ENCODE results near the gene TSPAN3. TPM values are rescaled to one million over a fixed set of nuclear protein-coding genes. Genes with fewer than 3 reads are reported as not detected.

The TSPAN3 gene
- total RNA-seq, 1 donor from 2014 or later: 113 TPM

DNA sequence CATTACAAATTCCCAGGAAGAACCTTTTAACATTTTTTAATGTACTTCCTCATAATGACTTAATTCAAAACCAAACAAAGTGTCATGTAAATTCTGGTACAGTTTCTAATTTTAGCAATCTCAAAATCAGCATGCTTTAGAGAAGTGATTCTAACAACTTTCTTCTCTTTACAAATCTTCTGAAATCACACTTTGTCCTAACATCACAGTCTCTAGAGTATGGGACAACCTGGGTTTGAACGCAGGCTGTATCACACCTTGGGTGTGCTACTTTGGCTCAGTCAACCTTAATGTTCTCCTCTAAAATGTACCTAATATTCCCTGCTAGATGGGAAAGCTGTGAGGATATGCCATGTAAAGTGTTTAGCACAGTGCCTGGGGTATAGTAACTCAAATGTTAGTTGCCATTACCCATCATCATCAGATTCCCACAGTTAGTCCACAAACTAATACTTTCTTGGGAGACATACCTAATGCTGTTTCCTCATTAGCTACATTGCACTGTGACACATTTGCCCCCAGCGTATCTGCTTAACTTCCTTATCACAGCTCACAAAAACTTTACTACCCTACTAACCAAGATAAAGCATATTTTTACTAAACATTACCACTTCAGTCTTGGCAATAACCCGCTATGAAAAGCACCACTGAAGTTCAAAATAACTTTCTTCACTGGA, 3.1 kb downstream of the TSPAN3 start:
- Mint-ChIP-seq H3K4me3 (peak overlapping the region; percentile 69), H3K36me3 (ENCODE audit: low read depth) (peaks cover 17% of the 10 kb centered on the region), H3K27me3 (no peaks in the 10 kb centered on the region), H3K9me3 (no peaks in the 10 kb centered on the region), H3K4me1 (peaks cover 76% of the 10 kb centered on the region), H3K27ac (peak overlapping the region; percentile 89)
- no peak for DNase-seq
- ChIA-PET CTCF (interaction anchor here (1.1 kb wide), 1 partner anchor 14 kb away, joined by 3 read pairs; no protein-coding TSS in a partner anchor), POLR2A (interaction anchor here (0.5 to 1.7 kb wide), 4 partner anchors 14 to 353 kb away, joined by 3 to 14 read pairs (median 6); partner anchors contain the start of gene HMG20A)
- intact Hi-C loops (cut with micrococcal nuclease): loop anchor here (10.0 kb wide), 1 partner anchor 753 kb away; the partner anchor contains the start of gene ETFA
- ATAC-seq (ENCODE audit: low read depth): no peak
- TF ChIP-seq, protein P1, sequence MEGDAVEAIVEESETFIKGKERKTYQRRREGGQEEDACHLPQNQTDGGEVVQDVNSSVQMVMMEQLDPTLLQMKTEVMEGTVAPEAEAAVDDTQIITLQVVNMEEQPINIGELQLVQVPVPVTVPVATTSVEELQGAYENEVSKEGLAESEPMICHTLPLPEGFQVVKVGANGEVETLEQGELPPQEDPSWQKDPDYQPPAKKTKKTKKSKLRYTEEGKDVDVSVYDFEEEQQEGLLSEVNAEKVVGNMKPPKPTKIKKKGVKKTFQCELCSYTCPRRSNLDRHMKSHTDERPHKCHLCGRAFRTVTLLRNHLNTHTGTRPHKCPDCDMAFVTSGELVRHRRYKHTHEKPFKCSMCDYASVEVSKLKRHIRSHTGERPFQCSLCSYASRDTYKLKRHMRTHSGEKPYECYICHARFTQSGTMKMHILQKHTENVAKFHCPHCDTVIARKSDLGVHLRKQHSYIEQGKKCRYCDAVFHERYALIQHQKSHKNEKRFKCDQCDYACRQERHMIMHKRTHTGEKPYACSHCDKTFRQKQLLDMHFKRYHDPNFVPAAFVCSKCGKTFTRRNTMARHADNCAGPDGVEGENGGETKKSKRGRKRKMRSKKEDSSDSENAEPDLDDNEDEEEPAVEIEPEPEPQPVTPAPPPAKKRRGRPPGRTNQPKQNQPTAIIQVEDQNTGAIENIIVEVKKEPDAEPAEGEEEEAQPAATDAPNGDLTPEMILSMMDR (IDR thresholded peaks at IDR 0.05): no peak

DNA sequence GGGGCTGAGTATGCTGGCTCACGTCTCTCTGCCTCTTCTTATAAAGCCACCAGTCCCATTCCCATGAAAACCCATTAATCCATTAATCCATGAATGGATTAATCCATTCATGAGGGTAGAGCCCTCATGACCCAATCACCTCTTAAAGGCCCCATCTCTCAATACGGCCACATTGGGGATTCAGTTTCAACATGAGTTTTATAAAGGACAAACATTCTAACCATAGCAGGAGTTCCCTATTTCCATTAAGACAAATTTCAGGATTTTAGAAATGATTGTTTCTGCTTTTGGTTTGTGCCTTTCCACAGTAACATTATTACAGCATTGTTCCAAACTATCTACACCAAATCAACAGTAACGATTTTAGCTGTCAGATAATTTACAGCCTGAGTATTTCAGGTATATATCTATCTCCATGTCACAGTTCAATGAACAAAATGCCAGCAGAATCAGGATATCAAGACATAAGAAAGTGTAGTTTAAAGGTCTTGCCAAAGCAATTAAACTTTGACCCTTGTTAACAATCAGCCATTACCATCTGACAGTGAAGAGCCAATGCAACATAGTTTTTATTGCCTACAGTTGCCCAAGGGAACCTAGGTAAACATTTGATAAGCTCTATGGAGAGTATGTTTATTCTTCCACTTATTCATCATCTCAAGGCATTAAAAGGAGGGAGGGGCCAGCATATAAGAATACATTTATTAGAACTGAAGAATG, 3.8 kb downstream of the TSPAN3 start:
- H3K36me3 Mint-ChIP-seq (ENCODE audit: low read depth): peaks cover 19% of the 10 kb centered on the region
- peak overlapping the region; percentile 69 for H3K4me3 Mint-ChIP-seq
- H3K4me1 Mint-ChIP-seq: peaks cover 81% of the 10 kb centered on the region
- no peaks in the 10 kb centered on the region for H3K9me3 Mint-ChIP-seq
- DNase-seq: no peak
- intact Hi-C loops (cut with micrococcal nuclease): loop anchor here (10.0 kb wide), 1 partner anchor 752 kb away; the partner anchor contains the start of gene ETFA
- ATAC-seq (ENCODE audit: low read depth): no peak
- ChIA-PET POLR2A (interaction anchor here (0.6 to 1.7 kb wide), 5 partner anchors 15 to 811 kb away, joined by 3 to 14 read pairs (median 3); no protein-coding TSS in a partner anchor), CTCF (no interaction called here)
- H3K27ac Mint-ChIP-seq: peak overlapping the region; percentile 89
- no peaks in the 10 kb centered on the region for H3K27me3 Mint-ChIP-seq
- TF ChIP-seq, protein P1 (IDR thresholded peaks at IDR 0.05): no peak

- H3K4me3 Mint-ChIP-seq: no peak overlapping the region
- TF ChIP-seq, protein P1 (IDR thresholded peaks at IDR 0.05): no peak
- H3K9me3 Mint-ChIP-seq: no peaks in the 10 kb centered on the region
- ATAC-seq (ENCODE audit: low read depth) (no peak), DNase-seq (no peak)
- ChIA-PET CTCF (interaction anchor here (0.9 kb wide), 1 partner anchor 10 kb away, joined by 3 read pairs; no protein-coding TSS in a partner anchor), POLR2A (interaction anchor here (0.6 kb wide), 1 partner anchor 373 kb away, joined by 3 read pairs; no protein-coding TSS in a partner anchor)
- H3K27ac Mint-ChIP-seq: peak overlapping the region; percentile 66
- H3K36me3 Mint-ChIP-seq (ENCODE audit: low read depth): peaks cover 23% of the 10 kb centered on the region
- intact Hi-C loops (cut with micrococcal nuclease): loop anchor here (10.0 kb wide), 1 partner anchor 750 kb away; the partner anchor contains the start of gene ETFA
- no peaks in the 10 kb centered on the region for H3K27me3 Mint-ChIP-seq
- peaks cover 88% of the 10 kb centered on the region for H3K4me1 Mint-ChIP-seq
These were observed 6.2 kb downstream of the TSPAN3 start for GRCh38 chr15:77064539-77065308.

DNA sequence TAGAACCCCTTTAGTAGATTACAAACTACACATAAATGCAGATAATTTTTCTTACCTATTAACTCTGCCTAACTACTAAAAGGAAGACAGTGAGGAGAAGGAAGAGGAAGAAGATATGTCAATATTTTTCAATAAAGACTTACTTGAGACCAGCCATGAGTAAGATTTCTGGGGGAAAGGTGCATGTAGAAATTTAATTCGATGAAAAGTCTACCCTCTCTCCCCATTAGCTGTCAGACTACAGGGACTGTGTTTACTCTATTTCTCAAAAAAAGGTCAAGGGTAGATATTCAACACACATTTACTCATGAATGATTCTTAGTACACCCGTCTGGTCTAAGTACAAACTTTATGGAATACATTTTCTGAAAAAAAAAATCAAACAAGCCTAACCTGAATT, 6.8 kb downstream of the TSPAN3 start:
- no peak for ATAC-seq (ENCODE audit: low read depth)
- H3K27ac Mint-ChIP-seq: peak overlapping the region; percentile 66
- peak overlapping the region; percentile 36 for H3K4me3 Mint-ChIP-seq
- peaks cover 88% of the 10 kb centered on the region for H3K4me1 Mint-ChIP-seq
- ChIA-PET CTCF (interaction anchor here (0.9 kb wide), 1 partner anchor 9 kb away, joined by 3 read pairs; no protein-coding TSS in a partner anchor), POLR2A (no interaction called here)
- DNase-seq: no peak
- intact Hi-C loops (cut with micrococcal nuclease): loop anchor here (10.0 kb wide), 1 partner anchor 749 kb away; the partner anchor contains the start of gene ETFA
- H3K36me3 Mint-ChIP-seq (ENCODE audit: low read depth): peaks cover 19% of the 10 kb centered on the region
- H3K27me3 Mint-ChIP-seq: no peaks in the 10 kb centered on the region
- TF ChIP-seq, protein P1 (IDR thresholded peaks at IDR 0.05): no peak
- H3K9me3 Mint-ChIP-seq: no peaks in the 10 kb centered on the region

Measured in activated B cell treated with CpG ODN at 0.5 μM for 24 hours (primary cell).